Measurements from ENCODE around the gene UXT.
"Not testable (repeated sequence)": the region's sequence is repeated elsewhere in the genome, so short reads cannot be mapped to it uniquely, and the experiment has no call there.

UXT gene

GRCh38 chrX:47687263-47687662, 28.3 kb upstream of the UXT start:
- TF ChIP-seq, protein P1, sequence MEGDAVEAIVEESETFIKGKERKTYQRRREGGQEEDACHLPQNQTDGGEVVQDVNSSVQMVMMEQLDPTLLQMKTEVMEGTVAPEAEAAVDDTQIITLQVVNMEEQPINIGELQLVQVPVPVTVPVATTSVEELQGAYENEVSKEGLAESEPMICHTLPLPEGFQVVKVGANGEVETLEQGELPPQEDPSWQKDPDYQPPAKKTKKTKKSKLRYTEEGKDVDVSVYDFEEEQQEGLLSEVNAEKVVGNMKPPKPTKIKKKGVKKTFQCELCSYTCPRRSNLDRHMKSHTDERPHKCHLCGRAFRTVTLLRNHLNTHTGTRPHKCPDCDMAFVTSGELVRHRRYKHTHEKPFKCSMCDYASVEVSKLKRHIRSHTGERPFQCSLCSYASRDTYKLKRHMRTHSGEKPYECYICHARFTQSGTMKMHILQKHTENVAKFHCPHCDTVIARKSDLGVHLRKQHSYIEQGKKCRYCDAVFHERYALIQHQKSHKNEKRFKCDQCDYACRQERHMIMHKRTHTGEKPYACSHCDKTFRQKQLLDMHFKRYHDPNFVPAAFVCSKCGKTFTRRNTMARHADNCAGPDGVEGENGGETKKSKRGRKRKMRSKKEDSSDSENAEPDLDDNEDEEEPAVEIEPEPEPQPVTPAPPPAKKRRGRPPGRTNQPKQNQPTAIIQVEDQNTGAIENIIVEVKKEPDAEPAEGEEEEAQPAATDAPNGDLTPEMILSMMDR (conservative IDR thresholded peaks at IDR 0.05; ENCODE audit: low read depth, low read length), result no peak

DNA sequence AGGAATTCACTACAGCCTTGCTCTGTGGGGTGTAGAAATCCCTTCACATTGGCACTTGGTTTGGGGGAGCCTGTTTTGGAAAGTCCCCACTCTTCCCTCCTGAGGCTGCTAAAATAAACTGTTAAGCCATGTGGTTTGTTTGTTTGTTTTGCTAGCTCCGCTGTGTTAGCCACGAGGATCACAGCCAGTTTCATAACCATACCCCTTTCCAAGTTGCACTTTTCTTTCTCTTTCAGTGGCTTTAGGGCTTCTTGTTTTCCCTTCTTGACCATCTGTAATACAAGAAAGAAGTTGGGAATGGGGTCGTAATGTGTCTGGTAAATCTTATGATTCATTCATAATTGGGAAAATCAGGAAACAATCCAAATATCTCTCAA, 24.8 kb upstream of the UXT start:
- no peak for DNase-seq (ENCODE audit: low read depth)
- TF ChIP-seq, protein P1 (conservative IDR thresholded peaks at IDR 0.05; ENCODE audit: low read depth, low read length), result no peak
- no peak overlapping the region for H3K4me3 ChIP-seq (ENCODE audit: low read length)

More at GRCh38 chrX:47687263-47687662, 28.3 kb upstream of the UXT start:
- H3K4me3 ChIP-seq (ENCODE audit: low read length), result no peak overlapping the region
- no peak for DNase-seq (ENCODE audit: low read depth)

DNA sequence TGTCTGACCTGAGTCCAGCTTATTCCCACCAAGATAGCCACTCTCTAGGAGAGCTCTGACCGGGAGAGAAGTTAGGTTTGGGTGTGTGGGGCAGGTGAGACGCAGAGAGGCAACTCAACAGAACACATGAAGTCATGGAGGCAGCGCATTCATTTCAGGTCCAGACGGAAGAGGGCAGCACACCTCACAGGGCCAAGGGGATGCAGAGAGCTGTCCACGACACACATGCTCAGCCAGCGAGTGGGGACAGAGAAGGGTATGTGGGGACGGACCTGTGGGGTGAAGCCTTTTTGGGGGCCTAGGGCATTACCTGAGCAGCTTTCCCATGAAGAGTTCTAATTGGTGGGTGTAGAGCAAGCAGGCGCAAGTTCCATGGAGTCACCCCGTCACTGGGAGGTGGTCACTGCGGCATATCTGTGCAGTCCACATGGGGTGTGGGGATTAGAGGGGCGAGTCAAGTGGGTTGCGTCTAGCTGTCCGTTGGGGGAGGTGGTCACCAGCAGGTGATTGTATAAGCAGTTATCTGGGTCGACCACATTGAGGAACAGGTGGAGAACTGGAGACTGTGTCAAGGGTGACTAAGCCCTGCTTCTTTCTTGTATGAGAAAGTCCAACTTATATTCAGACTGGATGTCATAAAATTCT, 24.3 kb upstream of the UXT start:
- TF ChIP-seq, protein P1 (conservative IDR thresholded peaks at IDR 0.05; ENCODE audit: low read depth, low read length), result no peak
- no peak overlapping the region for H3K4me3 ChIP-seq (ENCODE audit: low read length)
- DNase-seq (ENCODE audit: low read depth), result no peak

- not testable (repeated sequence) for DNase-seq (ENCODE audit: low read depth); H3K4me3 ChIP-seq (ENCODE audit: low read length)
Measured at GRCh38 chrX:47675959-47676859, 17.2 kb upstream of the UXT start.

DNA sequence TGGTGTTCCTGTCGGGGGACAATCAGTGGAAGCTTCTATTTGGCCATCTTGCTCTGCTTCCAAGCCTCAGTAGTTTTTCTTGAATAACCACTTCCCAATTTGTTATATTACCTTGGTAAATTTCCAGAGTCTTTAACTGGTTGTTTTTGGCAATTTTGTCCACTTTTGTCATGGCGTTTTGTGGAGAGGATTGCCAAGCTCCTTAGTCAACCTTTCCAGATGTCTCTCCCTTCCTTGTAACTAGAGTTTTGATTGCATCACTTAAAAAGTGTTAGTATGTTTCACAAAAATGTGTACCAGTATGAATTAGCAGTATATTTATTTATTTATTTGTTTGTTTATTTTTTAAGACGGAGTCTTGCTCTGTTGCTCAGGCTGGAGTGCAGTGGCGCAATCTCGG, 15.8 kb upstream of the UXT start:
- TF ChIP-seq, protein P1 (conservative IDR thresholded peaks at IDR 0.05; ENCODE audit: low read depth, low read length), result no peak
- H3K4me3 ChIP-seq (ENCODE audit: low read length), result no peak overlapping the region
- no peak for DNase-seq (ENCODE audit: low read depth)

- H3K4me3 ChIP-seq (ENCODE audit: low read length); DNase-seq (ENCODE audit: low read depth): not testable (repeated sequence)
Measured at GRCh38 chrX:47665797-47666196, 6.8 kb upstream of the UXT start.

DNA sequence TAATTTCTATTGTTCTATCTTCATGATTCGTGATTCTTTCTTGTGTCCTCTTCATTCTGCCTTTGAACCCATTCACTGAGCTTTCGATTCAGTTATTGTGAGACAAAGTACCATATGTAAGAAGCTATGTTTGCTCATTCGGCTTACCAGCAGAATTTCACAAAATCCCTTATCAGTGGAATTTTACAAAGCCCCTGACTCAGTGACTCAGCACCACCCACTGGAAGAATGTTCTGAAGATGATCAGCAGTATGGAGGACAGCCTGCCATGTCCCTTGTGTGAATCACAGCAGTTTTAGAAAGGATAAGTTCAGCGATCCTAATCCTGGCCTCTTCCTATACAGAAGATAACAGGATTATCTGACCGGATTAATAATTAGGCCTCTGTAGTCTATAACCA, 5.8 kb upstream of the UXT start:
- TF ChIP-seq, protein P1 (conservative IDR thresholded peaks at IDR 0.05; ENCODE audit: low read depth, low read length), result no peak
- DNase-seq (ENCODE audit: low read depth), result no peak
- no peak overlapping the region for H3K4me3 ChIP-seq (ENCODE audit: low read length)

DNA sequence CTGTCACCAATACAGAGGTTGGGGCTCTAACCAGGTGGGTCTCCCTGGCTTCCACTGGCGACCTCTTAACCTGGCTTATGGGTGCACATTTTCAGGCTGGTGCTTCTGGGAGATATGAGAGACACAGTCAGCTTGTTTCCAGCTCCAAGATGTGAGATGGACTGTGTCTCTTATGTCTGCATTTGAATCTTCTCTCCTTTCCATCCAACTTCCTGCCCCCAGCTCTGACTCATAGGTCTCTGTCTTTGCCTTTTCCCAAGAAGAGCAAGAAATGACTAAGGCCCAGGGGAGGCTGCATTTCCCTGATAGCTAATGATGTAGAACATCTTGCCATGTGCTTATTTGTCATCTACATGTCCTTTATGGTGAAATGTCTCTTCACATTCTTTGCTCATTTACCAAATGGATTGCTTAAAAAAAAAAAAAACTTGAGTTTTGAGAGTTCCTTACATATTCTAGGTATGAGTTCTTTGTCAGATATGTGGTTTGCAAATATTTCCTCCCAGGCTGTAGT, 3.2 kb upstream of the UXT start:
- H3K4me3 ChIP-seq (ENCODE audit: low read length), result no peak overlapping the region
- TF ChIP-seq, protein P1 (conservative IDR thresholded peaks at IDR 0.05; ENCODE audit: low read depth, low read length), result no peak
- DNase-seq (ENCODE audit: low read depth), result no peak

Measured in retinal pigment epithelial cell (primary cell).